HG03097 (cell line): Measurements from ENCODE around the gene MYO1C.
"Not testable (repeated sequence)": the region's sequence is repeated elsewhere in the genome, so short reads cannot be mapped to it uniquely, and the experiment has no call there.

ENCODE experiments used
- ATAC-seq: cut with Tn5 transposase; IDR thresholded peaks from one replicate; pipeline ENCODE4 v1.9.1; 2021; ENCODE audit not compliant: unreplicated experiment, low FRiP score

Gene MYO1C

GRCh38 chr17:1467258-1467657, 25.2 kb downstream of the MYO1C start:
- no peak for ATAC-seq

GRCh38 chr17:1464186-1464585, 28.3 kb downstream of the MYO1C start:
- ATAC-seq, result no peak

- ATAC-seq, result no peak
These were observed 30.0 kb downstream of the MYO1C start for GRCh38 chr17:1462164-1463112.

GRCh38 chr17:1461198-1461944, 31.1 kb downstream of the MYO1C start:
- ATAC-seq, result no peak

GRCh38 chr17:1460233-1460632, 32.3 kb downstream of the MYO1C start:
- ATAC-seq, result no peak

GRCh38 chr17:1455797-1456599, 36.5 kb downstream of the MYO1C start, which contains the start of gene CRK:
CRK (minus strand) TSS chr17:1456232; CDS start chr17:1456117, 115 bp downstream.
- peak; percentile 91 for ATAC-seq

- ATAC-seq, result peak; percentile 21
These were observed 37.1 kb downstream of the MYO1C start for GRCh38 chr17:1455291-1455796.

GRCh38 chr17:1454541-1454940, 37.9 kb downstream of the MYO1C start:
- no peak for ATAC-seq

- ATAC-seq, result not testable (repeated sequence)
These were observed 38.8 kb downstream of the MYO1C start for GRCh38 chr17:1453694-1454093.

- ATAC-seq, result no peak
These were observed 39.6 kb downstream of the MYO1C start for GRCh38 chr17:1452836-1453235.

- not testable (repeated sequence) for ATAC-seq
These were observed 42.2 kb downstream of the MYO1C start for GRCh38 chr17:1450261-1450660.

GRCh38 chr17:1449412-1449967, 43.0 kb downstream of the MYO1C start:
- no peak for ATAC-seq

- no peak for ATAC-seq
These were observed 45.4 kb downstream of the MYO1C start for GRCh38 chr17:1447052-1447451.

GRCh38 chr17:1446201-1446600, 46.3 kb downstream of the MYO1C start:
- no peak for ATAC-seq

- ATAC-seq, result not testable (repeated sequence)
These were observed 46.8 kb downstream of the MYO1C start for GRCh38 chr17:1445695-1446094.

- not testable (repeated sequence) for ATAC-seq
These were observed 49.8 kb downstream of the MYO1C start for GRCh38 chr17:1442721-1443120.

- no peak for ATAC-seq
These were observed 50.3 kb downstream of the MYO1C start for GRCh38 chr17:1442187-1442586.

- no peak for ATAC-seq
These were observed 51.6 kb downstream of the MYO1C start for GRCh38 chr17:1440921-1441320.

GRCh38 chr17:1438593-1439083, 53.8 kb downstream of the MYO1C start:
- ATAC-seq, result no peak

- ATAC-seq, result no peak
These were observed 57.2 kb downstream of the MYO1C start for GRCh38 chr17:1435326-1435725.
